K562 (cell line): Measurements from ENCODE around the gene C12orf75. TPM values are rescaled to one million over a fixed set of nuclear protein-coding genes. Genes with fewer than 3 reads are reported as not detected.
A peak's percentile ranks its signal among the peaks of the same experiment; 100 is the strongest.

Experiments used
- ATAC-seq: fragments of 200-7000 bp; cut with Tn5 transposase; 3 replicates; pipeline ENCODE4 v1.9.1; 2020; ENCODE audit warnings: moderate library complexity
- BruUV-seq: library from RNA; stranded (reverse); fragments of 400-500 nt; replicated peaks from 2 replicates; lab custom pipeline; 2021; lab: Mats Ljungman, UMichigan
- CTCF ChIA-PET: fragments of 300-600 bp; formaldehyde crosslinking; extraction: SDS; loops from one replicate; lab custom pipeline; 2021; ENCODE audit warnings: low intra/inter-chr PET ratio; lab: Yijun Ruan, JAX
- POLR2A ChIA-PET: fragments of 300-600, 350-650 bp; sonication (Branson Sonifier 250); formaldehyde crosslinking; extraction: SDS; loops from one replicate; lab custom pipeline; 2021; ENCODE audit warnings: antibody characterized with exemption, inconsistent platforms; lab: Yijun Ruan, JAX
- DNase-seq, 4 experiments: peaks; one replicate each; pipeline versions ENCODE4 v3.0.0 to v3.0.0-alpha.2; 2011 to 2018; ENCODE audit warnings: low spot score in 3 of 4, mixed read lengths in 3 of 4; ENCODE audit errors: extremely low read depth in 1 of 4
- FAIRE-seq: peaks from 2 replicates; lab custom pipeline; 2011; peaks lifted over from hg19 to GRCh38; lab: Jason Lieb, UNC
- H2AFZ ChIP-seq: 2 replicates; pipeline ENCODE4 v1.6.0; 2011; ENCODE audit warnings: low read depth, low read length, control low read depth, inconsistent platforms
- H3K27ac ChIP-seq: fragments of 200-600 bp; 3 replicates; pipeline ENCODE4 v1.8.0; 2011; ENCODE audit warnings: low read depth, mild to moderate bottlenecking, control low read depth, inconsistent platforms, low read length, moderate library complexity, mixed read lengths; ENCODE audit errors: extremely low read depth
- H3K27me3 ChIP-seq, 2 experiments: fragments of 300-600 bp in 1 of 2; 2 replicates in 1 of 2; 3 replicates in 1 of 2; pipeline versions ENCODE4 v1.6.0 to v1.8.0; 2011; ENCODE audit warnings: inconsistent platforms in 2 of 2, low read length in 2 of 2, mild to moderate bottlenecking in 1 of 2, mixed read lengths in 1 of 2, moderate library complexity in 1 of 2; ENCODE audit not compliant: control insufficient read depth in 2 of 2, insufficient read depth in 2 of 2
- H3K36me3 ChIP-seq: fragments of 300-600 bp; 3 replicates; pipeline ENCODE4 v1.8.0; 2011; ENCODE audit warnings: mild to moderate bottlenecking, low read length, inconsistent platforms; ENCODE audit not compliant: control insufficient read depth, insufficient read depth
- H3K4me1 ChIP-seq, 2 experiments: fragments of 200-600 bp in 1 of 2; replicated peaks in 1 of 2; 2 replicates in 1 of 2; 3 replicates in 1 of 2; pipeline versions ENCODE4 v1.5.1 to v1.8.0; 2011; ENCODE audit warnings: inconsistent platforms in 2 of 2, low read length in 2 of 2, mild to moderate bottlenecking in 1 of 2, mixed read lengths in 1 of 2, moderate library complexity in 1 of 2; ENCODE audit not compliant: control insufficient read depth in 2 of 2, insufficient read depth in 2 of 2
- H3K4me2 ChIP-seq: 2 replicates; pipeline ENCODE4 v1.6.1; 2011; ENCODE audit warnings: low read length, control low read depth, inconsistent platforms, mixed read lengths; ENCODE audit not compliant: insufficient read depth
- H3K4me3 ChIP-seq: fragments of 200-600 bp; sonication (generic), shearing (Covaris generic); 2 replicates; pipeline ENCODE4 v1.5.1; 2016; ENCODE audit warnings: control low read depth, inconsistent platforms
- H3K79me2 ChIP-seq: fragments of 200-600 bp; 3 replicates; pipeline ENCODE4 v1.8.0; 2011; ENCODE audit warnings: low read length, inconsistent platforms; ENCODE audit not compliant: control insufficient read depth, insufficient read depth
- H3K9ac ChIP-seq, 2 experiments: 2 replicates each; pipeline versions ENCODE4 v1.6.0 to v1.6.1; 2011; ENCODE audit warnings: low read depth in 2 of 2, low read length in 2 of 2, control low read depth in 1 of 2, inconsistent platforms in 1 of 2, mild to moderate bottlenecking in 1 of 2, mixed read lengths in 1 of 2; ENCODE audit not compliant: insufficient read depth in 1 of 2
- H3K9me1 ChIP-seq: one replicate; pipeline ENCODE4 v1.6.0; 2011; ENCODE audit warnings: inconsistent platforms, mild to moderate bottlenecking, low read length, moderate library complexity; ENCODE audit not compliant: control insufficient read depth, insufficient read depth
- H3K9me3 ChIP-seq: replicated peaks from 2 replicates; pipeline ENCODE4 v1.5.1; 2011; ENCODE audit warnings: low read depth, low read length, inconsistent platforms; ENCODE audit not compliant: control insufficient read depth, insufficient read depth
- H4K20me1 ChIP-seq: replicated peaks from 2 replicates; pipeline ENCODE4 v1.6.1; 2011; ENCODE audit warnings: low read length, inconsistent platforms, mixed read lengths; ENCODE audit not compliant: control insufficient read depth, insufficient read depth
- ETV6 ChIP-seq, 3 experiments: fragments of 150-350 bp in 1 of 3; sonication (generic) in 1 of 3; formaldehyde crosslinking in 1 of 3; IDR thresholded peaks; 2 replicates each; pipeline versions ENCODE4 v1.6.1 to v1.8.0; 2014 to 2022; ENCODE audit warnings: borderline replicate concordance in 2 of 3, low read depth in 2 of 3, antibody characterized with exemption in 1 of 3, low read length in 1 of 3, mild to moderate bottlenecking in 1 of 3, missing genetic modification reagents in 1 of 3
- NONO ChIP-seq, 2 experiments: fragments of 200-400 bp in 1 of 2; fragments of 450-650 bp in 1 of 2; formaldehyde crosslinking in 1 of 2; IDR thresholded peaks; 2 replicates each; pipeline ENCODE4 v1.6.1; 2017; ENCODE audit warnings: low read depth in 2 of 2, mild to moderate bottlenecking in 2 of 2, moderate library complexity in 2 of 2, low read length in 1 of 2
- RAD21 ChIP-seq, 2 experiments: fragments of 250-450 bp in 1 of 2; fragments of 450-650 bp in 1 of 2; sonication (Bioruptor Pico) in 1 of 2; formaldehyde crosslinking in 1 of 2; IDR thresholded peaks in 1 of 2; conservative IDR thresholded peaks in 1 of 2; 2 replicates each; pipeline versions ENCODE4 v1.4.0 to v1.8.0; 2020 to 2022; ENCODE audit warnings: mild to moderate bottlenecking in 2 of 2, moderate library complexity in 1 of 2
- ZNF586 ChIP-seq: fragments of 450-650 bp; formaldehyde crosslinking; conservative IDR thresholded peaks from 2 replicates; pipeline ENCODE4 v1.4.0; 2020; ENCODE audit warnings: mild to moderate bottlenecking, moderate library complexity
- WGBS: fragments of 100-300 bp; shearing (Covaris generic); methylation state at CpG from one replicate; pipeline ENCODE4 v1.1.6; 2016; ENCODE audit warnings: low coverage, mixed read lengths; ENCODE audit not compliant: insufficient coverage; ENCODE audit errors: missing lambda C conversion rate; 5-methylcytosine and 5-hydroxymethylcytosine counted together
- in situ Hi-C: fragments of 300-500 bp; cut with MboI; formaldehyde crosslinking; loops from 4 replicates; pipeline ENCODE4 v1.15.0; 2018; ENCODE audit warnings: inconsistent platforms, mixed read lengths
- intact Hi-C: fragments of 100-400 bp; cut with micrococcal nuclease; formaldehyde crosslinking; loops from 2 replicates; pipeline ENCODE4 v1.14.2; 2022
- polyA plus RNA-seq, 8 experiments: library from polyadenylated mRNA; depleted of rRNA in 4 of 8; stranded (reverse) in 5 of 8; unstranded in 3 of 8; fragments of >200 nt; fragmentation: Nextera tagmentation in 2 of 8; fragmentation: Illumina TruSeq in 1 of 8; extraction: Ambion mirVana in 2 of 8; extraction: Trizol in 1 of 8; gene quantifications; 2 replicates each; pipeline versions ENCODE4 v1.2.1 to v1.2.3, GENCODE V29; 2011 to 2014; ENCODE audit warnings: inconsistent platforms in 1 of 8, missing spikeins in 1 of 8
- total RNA-seq, 7 experiments: library from RNA; depleted of rRNA in 6 of 7; stranded (reverse); fragments of >200 nt in 6 of 7; fragmentation: Illumina TruSeq in 2 of 7; extraction: Trizol in 2 of 7; gene quantifications; 2 replicates each; pipeline versions ENCODE4 v1.2.1 to v1.2.3, GENCODE V29; 2011 to 2021; ENCODE audit warnings: low replicate concordance in 1 of 7
- TF ChIP-seq, protein P1 (sequence below): fragments of 450-650 bp; formaldehyde crosslinking; IDR thresholded peaks from 2 replicates; pipeline ENCODE4 v1.4.0; 2020; ENCODE audit warnings: mild to moderate bottlenecking, mixed read lengths
- TF ChIP-seq, protein P2 (sequence below), 3 experiments: IDR thresholded peaks in 2 of 3; conservative IDR thresholded peaks in 1 of 3; 2 replicates each; pipeline ENCODE4 v1.5.1; 2011 to 2012; ENCODE audit warnings: low read length in 3 of 3, mild to moderate bottlenecking in 3 of 3, control low read depth in 2 of 3, improper control_type of control experiment in 1 of 3, inconsistent platforms in 1 of 3, low read depth in 1 of 3, mixed read lengths in 1 of 3, moderate library complexity in 1 of 3; ENCODE audit not compliant: insufficient read depth in 2 of 3

The C12orf75 gene
- total and polyA plus RNA-seq, 9 of the 15 experiments (the other 6 are each of a cell fraction or from before 2014, with no cell fraction given) = 0.06 to 0.82 (median 0.26) TPM; not detected in 3

DNA sequence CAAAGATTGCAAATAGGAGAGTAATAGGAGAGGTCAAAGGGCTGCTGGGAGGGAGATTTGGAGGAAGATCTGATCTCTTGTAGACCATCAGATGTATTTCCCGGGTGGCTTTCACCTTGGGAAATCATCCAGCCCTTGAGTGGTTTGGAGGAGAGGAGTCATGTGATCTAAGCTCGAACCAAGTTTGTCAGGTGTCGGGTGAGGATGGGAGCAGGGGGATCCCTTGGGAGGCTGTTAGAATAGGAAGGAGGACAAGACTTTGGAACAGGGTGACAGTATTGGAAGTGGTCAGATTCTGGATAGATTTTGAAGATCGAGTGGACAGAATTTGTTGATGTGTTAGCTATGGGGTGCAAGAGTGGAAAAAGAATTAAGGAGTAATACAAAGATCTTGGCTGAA lies 46.6 kb downstream of the C12orf75 start:
- H3K4me2 ChIP-seq = no peak overlapping the region
- H3K9me3 ChIP-seq = no peaks in the 10 kb centered on the region
- no peak overlapping the region for H3K4me3 ChIP-seq
- no peak overlapping the region for H3K27ac ChIP-seq
- CTCF ChIA-PET = no interaction called here
- POLR2A ChIA-PET = no interaction called here
- no peak overlapping the region for H2AFZ ChIP-seq
- H3K9me1 ChIP-seq = no peaks in the 10 kb centered on the region
- no peaks in the 10 kb centered on the region for H3K4me1 ChIP-seq
- FAIRE-seq (no peak), DNase-seq (no peak), ATAC-seq (no peak)
- no peak overlapping the region for H3K9ac ChIP-seq
- H3K36me3 ChIP-seq = no peaks in the 10 kb centered on the region
- BruUV-seq = no TSS peak
- in situ Hi-C loops (loop anchor here (25.0 kb wide), 2 partner anchors 1015 to 1165 kb away; partner anchors contain the start of gene TXNRD1), intact Hi-C loops (no loop called here)
- H3K79me2 ChIP-seq = no peaks in the 10 kb centered on the region
- WGBS = 0% methylated on average over 4 of the region's 4 CpGs
- no peaks in the 10 kb centered on the region for H4K20me1 ChIP-seq
- TF ChIP-seq, protein P1, sequence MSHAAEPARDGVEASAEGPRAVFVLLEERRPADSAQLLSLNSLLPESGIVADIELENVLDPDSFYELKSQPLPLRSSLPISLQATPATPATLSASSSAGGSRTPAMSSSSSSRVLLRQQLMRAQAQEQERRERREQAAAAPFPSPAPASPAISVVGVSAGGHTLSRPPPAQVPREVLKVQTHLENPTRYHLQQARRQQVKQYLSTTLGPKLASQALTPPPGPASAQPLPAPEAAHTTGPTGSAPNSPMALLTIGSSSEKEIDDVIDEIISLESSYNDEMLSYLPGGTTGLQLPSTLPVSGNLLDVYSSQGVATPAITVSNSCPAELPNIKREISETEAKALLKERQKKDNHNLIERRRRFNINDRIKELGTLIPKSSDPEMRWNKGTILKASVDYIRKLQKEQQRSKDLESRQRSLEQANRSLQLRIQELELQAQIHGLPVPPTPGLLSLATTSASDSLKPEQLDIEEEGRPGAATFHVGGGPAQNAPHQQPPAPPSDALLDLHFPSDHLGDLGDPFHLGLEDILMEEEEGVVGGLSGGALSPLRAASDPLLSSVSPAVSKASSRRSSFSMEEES (CRISPR knock-in tag) = peak; percentile 54
- TF ChIP-seq NONO (IDR thresholded peaks at IDR 0.05; ENCODE audit: low read depth in 2 of 2, low read length in 1 of 2) = no peak
- peaks cover 3 to 22% of the 10 kb centered on the region in 2 experiments; a peak in 4 of 5 replicates for H3K27me3 ChIP-seq

DNA sequence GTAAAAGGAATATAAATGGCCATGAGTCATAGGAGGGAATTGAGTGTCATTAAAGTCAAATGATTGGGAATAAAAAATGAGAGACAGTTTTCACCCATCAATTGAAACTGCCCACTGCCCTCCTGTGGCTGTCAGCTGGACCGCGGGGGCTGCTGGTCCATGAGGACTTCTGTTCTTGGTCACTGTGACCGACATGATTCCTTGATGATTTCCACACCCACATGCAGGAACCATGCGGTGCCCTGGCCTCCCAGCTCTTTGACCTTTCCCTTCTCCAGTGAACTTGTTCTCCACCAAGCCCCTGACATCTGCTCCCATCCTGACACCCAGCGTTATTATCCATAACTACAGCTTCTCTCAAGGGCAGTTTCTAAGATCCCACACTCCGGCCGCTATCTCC lies 48.4 kb downstream of the C12orf75 start:
- in situ Hi-C loops (loop anchor here (25.0 kb wide), 2 partner anchors 1017 to 1167 kb away; partner anchors contain the start of gene TXNRD1), intact Hi-C loops (no loop called here)
- Histone ChIP-seq H3K4me3 (no peak overlapping the region), H3K4me2 (no peak overlapping the region), H3K9me3 (no peaks in the 10 kb centered on the region), H3K27ac (no peak overlapping the region), H3K9me1 (no peaks in the 10 kb centered on the region), H3K79me2 (no peaks in the 10 kb centered on the region), H4K20me1 (no peaks in the 10 kb centered on the region), H3K36me3 (no peaks in the 10 kb centered on the region), H3K27me3 (peaks cover 3 to 26% of the 10 kb centered on the region in 2 experiments; a peak in 4 of 5 replicates), H3K9ac (no peak overlapping the region), H3K4me1 (peaks cover 0 to 5% of the 10 kb centered on the region in 2 experiments; a peak in 1 of 5 replicates), H2AFZ (no peak overlapping the region)
- ATAC-seq = 0 out of 3 replicates have a peak, but pooled peaks have one; percentile 21
- CTCF ChIA-PET = interaction anchor here (0.6 kb wide), 1 partner anchor 725 kb away, joined by 3 read pairs; no protein-coding TSS in a partner anchor
- BruUV-seq = no TSS peak
- no peak for FAIRE-seq
- WGBS = 1% methylated on average over 7 of the region's 7 CpGs
- POLR2A ChIA-PET = interaction anchor here (0.6 kb wide), 2 partner anchors 15 to 1162 kb away, joined by 3 read pairs; no protein-coding TSS in a partner anchor
- DNase-seq = no peak
- TF ChIP-seq, protein P2, sequence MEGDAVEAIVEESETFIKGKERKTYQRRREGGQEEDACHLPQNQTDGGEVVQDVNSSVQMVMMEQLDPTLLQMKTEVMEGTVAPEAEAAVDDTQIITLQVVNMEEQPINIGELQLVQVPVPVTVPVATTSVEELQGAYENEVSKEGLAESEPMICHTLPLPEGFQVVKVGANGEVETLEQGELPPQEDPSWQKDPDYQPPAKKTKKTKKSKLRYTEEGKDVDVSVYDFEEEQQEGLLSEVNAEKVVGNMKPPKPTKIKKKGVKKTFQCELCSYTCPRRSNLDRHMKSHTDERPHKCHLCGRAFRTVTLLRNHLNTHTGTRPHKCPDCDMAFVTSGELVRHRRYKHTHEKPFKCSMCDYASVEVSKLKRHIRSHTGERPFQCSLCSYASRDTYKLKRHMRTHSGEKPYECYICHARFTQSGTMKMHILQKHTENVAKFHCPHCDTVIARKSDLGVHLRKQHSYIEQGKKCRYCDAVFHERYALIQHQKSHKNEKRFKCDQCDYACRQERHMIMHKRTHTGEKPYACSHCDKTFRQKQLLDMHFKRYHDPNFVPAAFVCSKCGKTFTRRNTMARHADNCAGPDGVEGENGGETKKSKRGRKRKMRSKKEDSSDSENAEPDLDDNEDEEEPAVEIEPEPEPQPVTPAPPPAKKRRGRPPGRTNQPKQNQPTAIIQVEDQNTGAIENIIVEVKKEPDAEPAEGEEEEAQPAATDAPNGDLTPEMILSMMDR (IDR thresholded peaks at IDR 0.05 in 2 of 3, conservative IDR thresholded peaks at IDR 0.05 in 1 of 3; ENCODE audit: insufficient read depth in 2 of 3, low read depth in 1 of 3, low read length in 3 of 3) = peak in 2 of 3 experiments; percentile 2 to 19; a peak in 1 of 6 replicates
- peak; percentile 17 to 41; a peak in 3 of 4 replicates for TF ChIP-seq RAD21 (CRISPR knock-in tag; conservative IDR thresholded peaks at IDR 0.05 in 1 of 2, IDR thresholded peaks at IDR 0.05 in 1 of 2)
- TF ChIP-seq ETV6 (IDR thresholded peaks at IDR 0.05; ENCODE audit: borderline replicate concordance in 1 of 2, low read depth in 2 of 2, low read length in 1 of 2) = no peak
- no peak for TF ChIP-seq ETV6 (CRISPR knock-in tag; IDR thresholded peaks at IDR 0.05; ENCODE audit: borderline replicate concordance)
- TF ChIP-seq ZNF586 (CRISPR knock-in tag) = no peak
